Vagina (tissue), 2 donors: ENCODE results near the gene ADAM22.

Source experiments
- CTCF ChIP-seq, 3 experiments: fragments of 450-650 bp in 2 of 3; fragments of 200-600 bp in 1 of 3; sonication (generic) in 1 of 3; IDR thresholded peaks; one replicate each; pipeline ENCODE4 v1.5.1; 2017 to 2019; ENCODE audit warnings: antibody characterized with exemption in 3 of 3, mild to moderate bottlenecking in 2 of 3, moderate library complexity in 2 of 3
- POLR2A ChIP-seq, 2 donors: fragments of 450-650 bp; IDR thresholded peaks; one replicate each; pipeline ENCODE4 v1.6.1; 2017; ENCODE audit warnings: antibody characterized with exemption in 2 of 2, mild to moderate bottlenecking in 2 of 2, moderate library complexity in 2 of 2
- POLR2AphosphoS5 ChIP-seq, 2 donors: sonication (generic); formaldehyde crosslinking; IDR thresholded peaks; one replicate each; pipeline ENCODE4 v1.9.0; 2017; ENCODE audit warnings: antibody characterized with exemption in 2 of 2, mild to moderate bottlenecking in 2 of 2, low read depth in 1 of 2; ENCODE audit not compliant: insufficient read depth in 1 of 2

- TF ChIP-seq CTCF (IDR thresholded peaks at IDR 0.05) (no peak), POLR2AphosphoS5 (IDR thresholded peaks at IDR 0.05; ENCODE audit: insufficient read depth in 1 of 2, low read depth in 1 of 2) (no peak), POLR2A (IDR thresholded peaks at IDR 0.05) (no peak)
Observed at GRCh38 chr7:88147949-88148348, 213.9 kb downstream of the ADAM22 start.
